Measurements from ENCODE around the gene AJAP1. TPM values are rescaled to one million over a fixed set of nuclear protein-coding genes. Genes with fewer than 3 reads are reported as not detected.

AJAP1 gene
- polyA plus RNA-seq, 10 donors: 0.48 to 1.3 (median 0.65) TPM

- DNase-seq: no peak
Observed at GRCh38 chr1:4769516-4770280, 115.3 kb downstream of the AJAP1 start.

- no peak for DNase-seq
Observed at GRCh38 chr1:4770713-4771112, 116.3 kb downstream of the AJAP1 start.

- DNase-seq: no peak
Observed at GRCh38 chr1:4771267-4771666, 116.9 kb downstream of the AJAP1 start.

GRCh38 chr1:4771721-4772120 lies 117.3 kb downstream of the AJAP1 start:
- no peak for DNase-seq

DNA sequence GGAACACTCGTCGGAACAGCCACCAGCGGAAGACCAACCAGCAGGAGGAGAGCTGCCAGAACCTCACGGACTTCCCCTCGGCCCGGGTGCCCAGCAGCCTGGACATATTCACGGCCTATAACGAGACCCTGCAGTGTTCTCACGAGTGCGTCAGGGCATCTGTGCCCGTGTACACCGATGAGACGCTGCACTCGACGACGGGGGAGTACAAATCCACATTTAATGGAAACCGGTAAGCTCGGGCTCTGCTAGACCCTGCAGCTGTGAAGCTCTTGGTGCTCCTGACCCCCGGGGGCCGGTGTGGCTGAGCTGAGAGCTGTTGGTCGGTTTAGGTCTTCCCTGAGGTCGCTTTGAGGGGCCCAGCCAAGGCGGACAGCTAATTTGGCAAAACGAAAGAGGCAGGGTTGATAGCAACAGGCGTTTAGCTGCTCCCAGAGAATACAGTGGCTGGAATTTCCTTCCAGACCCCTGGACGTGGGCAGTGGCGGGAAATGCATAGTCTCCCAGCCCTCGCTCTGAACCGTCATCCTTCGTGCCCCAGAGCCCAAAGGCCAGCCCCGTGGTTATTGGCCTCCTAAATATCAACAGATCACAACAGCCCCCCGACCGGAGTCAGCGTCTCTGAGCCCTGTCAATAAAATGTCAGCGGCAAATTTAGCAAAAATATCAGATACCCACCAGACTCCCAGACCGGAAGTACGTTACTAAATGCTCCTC lies 118.0 kb downstream of the AJAP1 start:
- no peak for DNase-seq

GRCh38 chr1:4773226-4773625 lies 118.8 kb downstream of the AJAP1 start:
- no peak for DNase-seq

- no peak for DNase-seq
Observed at GRCh38 chr1:4775506-4775905, 121.1 kb downstream of the AJAP1 start.

DNA sequence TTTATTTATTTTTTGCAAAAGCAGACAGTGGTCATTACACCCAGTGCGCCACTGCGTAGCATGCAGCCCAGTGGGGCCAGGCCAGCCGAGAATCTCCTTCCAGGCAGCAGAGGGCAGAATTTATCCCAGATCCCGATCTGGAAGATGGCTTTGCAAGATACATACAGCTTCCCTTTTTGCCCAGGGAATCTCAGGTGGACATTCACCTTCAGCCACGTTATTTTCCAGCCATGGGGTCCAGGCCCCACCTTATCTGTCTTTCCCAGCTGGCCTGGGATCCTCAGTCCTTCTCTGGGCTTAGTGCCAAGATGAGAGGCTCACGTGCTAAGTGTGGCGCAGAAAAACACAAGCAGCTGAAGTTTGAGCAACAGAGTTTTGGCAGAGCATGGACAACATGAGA lies 123.6 kb downstream of the AJAP1 start:
- peak; percentile 11 to 69 (median 30) for DNase-seq

DNA sequence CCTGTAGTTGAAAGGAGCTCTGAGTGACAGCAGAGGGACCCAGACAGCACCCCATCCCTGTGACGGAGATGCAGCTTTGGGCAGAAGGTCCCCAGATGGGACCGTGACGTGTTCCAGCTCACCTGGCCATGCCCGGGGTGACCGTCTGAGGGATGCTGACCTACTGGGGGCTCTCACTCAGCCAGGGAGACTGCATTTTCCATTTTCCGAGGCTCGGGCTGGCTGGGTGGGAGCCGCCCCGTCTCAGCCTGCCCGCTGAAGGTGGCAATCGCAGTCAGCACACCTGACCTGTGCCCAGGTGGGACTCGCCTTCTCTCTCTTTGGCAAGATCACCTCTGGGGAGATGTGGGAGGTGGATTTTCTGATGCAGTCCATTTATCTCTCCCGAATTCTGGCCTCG lies 127.2 kb downstream of the AJAP1 start:
- DNase-seq: no peak

GRCh38 chr1:4784761-4785160 lies 130.4 kb downstream of the AJAP1 start:
- DNase-seq: no peak

DNA sequence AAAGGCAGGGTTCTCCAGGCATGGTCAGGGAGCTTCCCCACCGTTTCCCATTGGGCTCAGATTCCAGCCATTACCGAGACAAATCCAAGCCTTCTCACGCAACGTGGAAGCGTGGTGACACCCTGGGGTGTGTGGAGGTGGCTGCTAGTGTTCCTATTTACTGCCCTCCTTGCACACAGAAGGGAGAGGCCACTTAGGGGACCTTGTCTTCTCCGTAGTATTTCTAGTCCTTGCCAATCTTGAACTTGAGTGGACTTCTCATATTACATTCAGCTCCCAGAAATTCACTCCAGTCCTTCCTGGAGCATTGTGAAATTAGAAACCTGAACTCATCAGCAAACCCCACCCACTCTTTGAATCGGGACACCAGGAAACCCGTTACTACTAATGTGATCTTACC lies 131.6 kb downstream of the AJAP1 start:
- no peak for DNase-seq

DNA sequence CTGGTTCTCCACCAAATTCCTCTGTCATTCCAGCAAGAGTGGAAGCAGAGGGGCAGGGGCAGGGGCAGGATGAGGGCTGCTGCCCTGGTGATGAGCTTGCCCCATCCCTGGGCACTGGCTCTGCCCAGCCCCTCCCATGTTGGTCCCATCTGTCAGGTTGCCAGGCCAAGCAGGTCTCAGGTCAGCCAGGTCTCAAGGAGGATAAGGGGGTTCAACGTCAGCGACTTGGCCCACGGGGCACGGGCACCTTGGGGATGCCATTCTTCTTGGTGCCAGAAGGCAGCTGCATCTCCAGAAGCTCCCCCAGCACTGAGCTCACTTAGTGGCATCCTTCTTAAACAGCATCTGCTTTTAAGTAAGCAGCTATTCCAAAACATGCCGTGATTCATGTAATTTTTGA lies 133.1 kb downstream of the AJAP1 start:
- DNase-seq: no peak

DNA sequence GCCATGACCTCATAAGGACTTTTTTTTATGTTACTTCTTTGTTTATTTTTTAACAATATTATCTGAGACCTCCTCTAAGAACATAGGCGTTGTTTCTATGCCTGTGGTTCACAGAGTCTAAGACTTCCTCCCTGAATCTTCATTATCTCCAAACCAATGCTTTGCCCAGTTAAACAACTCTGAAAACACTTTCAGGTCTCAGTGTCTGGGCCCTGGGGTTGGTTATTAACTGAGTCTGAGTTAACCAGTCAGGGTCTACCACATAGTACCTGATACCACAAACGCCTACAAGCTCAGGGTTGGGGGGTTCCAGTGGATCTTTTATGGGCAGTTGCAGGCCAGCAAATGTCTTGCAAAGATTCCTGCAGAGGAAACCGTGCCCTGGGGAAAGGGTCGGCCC lies 138.2 kb downstream of the AJAP1 start:
- DNase-seq: no peak

GRCh38 chr1:4794020-4794780 lies 139.8 kb downstream of the AJAP1 start:
- DNase-seq: no peak

DNA sequence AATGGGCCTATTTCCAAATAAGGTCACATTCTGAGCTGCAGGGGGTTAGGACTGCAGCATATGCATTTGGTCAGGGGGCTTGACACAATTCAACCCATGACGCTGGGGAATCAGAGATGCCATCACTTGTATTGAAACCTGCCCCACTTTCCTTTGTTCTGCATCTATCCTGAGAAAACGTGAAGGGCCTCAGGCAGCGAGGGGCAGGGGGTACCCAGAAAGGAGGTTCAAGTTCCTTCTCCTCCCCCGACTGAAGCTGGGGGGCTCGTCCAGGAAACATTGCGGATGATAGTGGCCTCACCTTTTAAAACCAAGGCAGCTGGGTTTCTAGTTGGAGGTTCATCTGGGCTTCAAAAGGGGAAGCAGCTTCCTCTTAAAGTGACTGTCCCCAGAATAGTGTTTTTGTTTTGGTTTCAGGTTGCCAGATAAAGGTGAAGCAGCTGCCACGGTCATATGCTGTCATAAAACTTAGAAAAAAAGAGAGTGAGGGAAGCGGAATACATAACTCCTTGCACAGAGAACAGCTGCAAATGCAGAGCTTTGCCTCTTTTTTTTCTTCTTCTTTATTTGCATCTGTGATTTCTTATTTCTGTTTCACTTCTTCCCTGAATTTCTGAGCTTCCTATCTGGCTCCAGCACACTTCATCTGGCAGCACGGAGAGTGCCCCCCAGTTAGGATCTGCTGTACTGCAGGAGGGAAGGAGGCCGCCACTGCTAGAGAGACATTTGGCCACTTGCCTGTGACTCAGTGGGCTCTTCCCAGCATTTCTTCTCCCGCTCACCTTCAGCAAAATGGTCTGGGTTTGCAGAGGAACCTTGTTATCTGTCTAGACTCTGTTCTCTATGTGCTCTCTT lies 142.0 kb downstream of the AJAP1 start:
- DNase-seq: peak in 1 of 3 donors; percentile 16

- DNase-seq: no peak
Observed at GRCh38 chr1:4797016-4797410, 142.6 kb downstream of the AJAP1 start.

DNA sequence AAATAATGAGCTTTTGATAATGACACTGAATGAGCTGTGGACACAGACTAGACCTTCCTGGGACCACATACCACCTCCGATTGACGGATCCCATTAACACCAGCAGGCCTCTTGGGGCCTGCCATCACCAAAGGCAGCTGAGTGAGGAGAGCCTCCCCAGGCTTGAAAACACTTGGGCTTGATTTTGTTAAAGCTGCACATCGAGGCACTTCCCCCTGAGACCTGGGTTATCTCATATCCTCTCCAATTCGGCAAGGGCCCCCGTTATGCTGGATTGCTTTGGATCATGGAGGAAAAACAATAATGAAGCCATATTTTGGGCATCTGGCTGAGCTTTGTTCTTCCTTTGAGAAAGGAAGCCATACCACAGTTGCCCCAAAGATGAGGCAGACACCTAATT lies 143.0 kb downstream of the AJAP1 start:
- DNase-seq: no peak

GRCh38 chr1:4801192-4801924 lies 146.9 kb downstream of the AJAP1 start:
- DNase-seq: peak; percentile 76 to 96 (median 92)

GRCh38 chr1:4802024-4802423 lies 147.6 kb downstream of the AJAP1 start:
- no peak for DNase-seq

GRCh38 chr1:4803335-4803734 lies 148.9 kb downstream of the AJAP1 start:
- DNase-seq: no peak

GRCh38 chr1:4805987-4806386 lies 151.6 kb downstream of the AJAP1 start:
- no peak for DNase-seq

All from muscle of back (tissue), 11 donors.